NCI-H526 treated with DMSO at 0.1 percent for 48 hours (cell line): Measurements from ENCODE around the gene CRYBG1.
"Not testable (repeated sequence)": the region's sequence is repeated elsewhere in the genome, so short reads cannot be mapped to it uniquely, and the experiment has no call there.

Experiments used
- DNase-seq: peaks from one replicate; lab custom pipeline; 2025; lab: John Stamatoyannopoulos, UW

Gene CRYBG1

GRCh38 chr6:106528521-106528920, 168.0 kb downstream of the CRYBG1 start:
- DNase-seq = no peak

GRCh38 chr6:106529438-106529837, 168.9 kb downstream of the CRYBG1 start:
- no peak for DNase-seq

- DNase-seq = no peak
These were observed 169.5 kb downstream of the CRYBG1 start for GRCh38 chr6:106530026-106530425.

- DNase-seq = no peak
These were observed 170.0 kb downstream of the CRYBG1 start for GRCh38 chr6:106530502-106530901.

GRCh38 chr6:106533054-106533453, 172.5 kb downstream of the CRYBG1 start:
- DNase-seq = no peak

GRCh38 chr6:106534004-106534403, 173.5 kb downstream of the CRYBG1 start:
- no peak for DNase-seq

GRCh38 chr6:106534564-106534982, 174.1 kb downstream of the CRYBG1 start:
- no peak for DNase-seq

GRCh38 chr6:106535012-106535411, 174.5 kb downstream of the CRYBG1 start:
- no peak for DNase-seq

GRCh38 chr6:106536357-106536756, 175.8 kb downstream of the CRYBG1 start:
- DNase-seq = no peak

GRCh38 chr6:106536851-106537250, 176.3 kb downstream of the CRYBG1 start:
- no peak for DNase-seq

GRCh38 chr6:106537662-106538061, 177.1 kb downstream of the CRYBG1 start:
- no peak for DNase-seq

- DNase-seq = no peak
These were observed 177.6 kb downstream of the CRYBG1 start for GRCh38 chr6:106538145-106538544.

GRCh38 chr6:106539936-106540335, 179.4 kb downstream of the CRYBG1 start:
- no peak for DNase-seq

- no peak for DNase-seq
These were observed 179.9 kb downstream of the CRYBG1 start for GRCh38 chr6:106540432-106540831.

- no peak for DNase-seq
These were observed 180.4 kb downstream of the CRYBG1 start for GRCh38 chr6:106540907-106541306.

GRCh38 chr6:106546261-106546690, 185.8 kb downstream of the CRYBG1 start:
- no peak for DNase-seq

- no peak for DNase-seq
These were observed 186.3 kb downstream of the CRYBG1 start for GRCh38 chr6:106546691-106547414.

GRCh38 chr6:106547601-106548453, 187.3 kb downstream of the CRYBG1 start:
- no peak for DNase-seq

- DNase-seq = not testable (repeated sequence)
These were observed 188.5 kb downstream of the CRYBG1 start for GRCh38 chr6:106548926-106549455.

GRCh38 chr6:106549521-106549920, 189.0 kb downstream of the CRYBG1 start:
- DNase-seq = no peak

GRCh38 chr6:106551155-106551554, 190.6 kb downstream of the CRYBG1 start:
- DNase-seq = no peak

GRCh38 chr6:106553440-106553839, 192.9 kb downstream of the CRYBG1 start:
- no peak for DNase-seq

GRCh38 chr6:106555767-106556166, 195.2 kb downstream of the CRYBG1 start:
- no peak for DNase-seq
